SU-DHL-6 (cell line): Measurements from ENCODE around the gene SPTLC1.

Source experiments
- EZH2phosphoT487 ChIP-seq: fragments of 200-600 bp; sonication (generic), shearing (Covaris generic); conservative IDR thresholded peaks from 2 replicates; pipeline ENCODE4 v1.6.1; 2018; ENCODE audit warnings: mild to moderate bottlenecking, antibody characterized with exemption, low read length, moderate library complexity, mixed read lengths
- TF ChIP-seq, protein P1 (sequence below): fragments of 200-600 bp; sonication (generic); IDR thresholded peaks from one replicate; pipeline ENCODE4 v1.5.1; 2017; ENCODE audit warnings: antibody characterized with exemption, mild to moderate bottlenecking, low read length, moderate library complexity; ENCODE audit not compliant: insufficient read depth, poor library complexity, severe bottlenecking

DNA sequence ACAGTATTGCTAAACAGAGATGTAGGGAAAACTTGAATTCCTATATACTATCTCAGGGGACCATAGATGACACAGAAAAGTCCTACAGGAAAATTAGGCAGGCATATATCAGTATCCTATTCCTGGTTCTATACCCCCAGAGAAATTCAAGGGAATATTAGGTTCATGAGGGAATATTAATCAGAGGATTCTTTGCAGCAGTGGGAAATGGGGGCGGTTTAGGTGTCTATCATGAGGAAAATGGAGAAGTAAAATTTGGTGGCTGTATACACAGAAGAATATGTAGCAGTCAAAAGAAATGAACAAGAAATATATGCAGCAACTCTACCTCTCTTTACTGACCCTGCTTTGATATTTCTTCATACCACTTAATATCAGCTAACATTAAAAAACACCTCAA, 20.0 kb downstream of the SPTLC1 start:
- TF ChIP-seq, protein P1, sequence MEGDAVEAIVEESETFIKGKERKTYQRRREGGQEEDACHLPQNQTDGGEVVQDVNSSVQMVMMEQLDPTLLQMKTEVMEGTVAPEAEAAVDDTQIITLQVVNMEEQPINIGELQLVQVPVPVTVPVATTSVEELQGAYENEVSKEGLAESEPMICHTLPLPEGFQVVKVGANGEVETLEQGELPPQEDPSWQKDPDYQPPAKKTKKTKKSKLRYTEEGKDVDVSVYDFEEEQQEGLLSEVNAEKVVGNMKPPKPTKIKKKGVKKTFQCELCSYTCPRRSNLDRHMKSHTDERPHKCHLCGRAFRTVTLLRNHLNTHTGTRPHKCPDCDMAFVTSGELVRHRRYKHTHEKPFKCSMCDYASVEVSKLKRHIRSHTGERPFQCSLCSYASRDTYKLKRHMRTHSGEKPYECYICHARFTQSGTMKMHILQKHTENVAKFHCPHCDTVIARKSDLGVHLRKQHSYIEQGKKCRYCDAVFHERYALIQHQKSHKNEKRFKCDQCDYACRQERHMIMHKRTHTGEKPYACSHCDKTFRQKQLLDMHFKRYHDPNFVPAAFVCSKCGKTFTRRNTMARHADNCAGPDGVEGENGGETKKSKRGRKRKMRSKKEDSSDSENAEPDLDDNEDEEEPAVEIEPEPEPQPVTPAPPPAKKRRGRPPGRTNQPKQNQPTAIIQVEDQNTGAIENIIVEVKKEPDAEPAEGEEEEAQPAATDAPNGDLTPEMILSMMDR, result no peak
- TF ChIP-seq EZH2phosphoT487, result no peak
